Neural progenitor cell (in vitro differentiated cells): ENCODE measurements around the gene ARHGAP26. TPM values are rescaled to one million over a fixed set of nuclear protein-coding genes. Genes with fewer than 3 reads are reported as not detected.

Experiments used
- DNase-seq: peaks from one replicate; pipeline ENCODE4 v3.0.0-alpha.2; 2016; ENCODE audit warnings: low spot score
- H2AFZ ChIP-seq: fragments of 200-600 bp; sonication (generic); replicated peaks from 2 replicates; pipeline ENCODE4 v1.6.1; 2016; ENCODE audit warnings: antibody characterized with exemption
- H3F3A ChIP-seq: fragments of 200-600 bp; sonication (generic); 2 replicates; pipeline ENCODE4 v1.6.1; 2016; ENCODE audit warnings: antibody characterized with exemption, low read depth
- H3K27ac ChIP-seq: fragments of 200-600 bp; sonication (generic); 2 replicates; pipeline ENCODE4 v1.5.1; 2016; ENCODE audit warnings: mild to moderate bottlenecking
- H3K27me3 ChIP-seq: fragments of 200-600 bp; sonication (generic); 2 replicates; pipeline ENCODE4 v1.6.1; 2016; ENCODE audit warnings: mild to moderate bottlenecking, moderate library complexity
- H3K36me3 ChIP-seq: fragments of 200-600 bp; sonication (generic); 2 replicates; pipeline ENCODE4 v1.5.1; 2016
- H3K4me1 ChIP-seq: fragments of 200-600 bp; sonication (generic); 2 replicates; pipeline ENCODE4 v1.6.1; 2016; ENCODE audit warnings: mixed run types
- H3K4me2 ChIP-seq: fragments of 200-600 bp; sonication (generic); 2 replicates; pipeline ENCODE4 v1.6.1; 2016
- H3K4me3 ChIP-seq: fragments of 200-600 bp; sonication (generic); 2 replicates; pipeline ENCODE4 v1.5.1; 2016
- H3K79me2 ChIP-seq: fragments of 200-600 bp; sonication (generic); 2 replicates; pipeline ENCODE4 v1.6.1; 2016; ENCODE audit warnings: low read depth
- H3K9ac ChIP-seq: fragments of 200-600 bp; sonication (generic); 2 replicates; pipeline ENCODE4 v1.6.1; 2016
- H3K9me3 ChIP-seq: fragments of 200-600 bp; sonication (generic); 2 replicates; pipeline ENCODE4 v1.5.1; 2016; ENCODE audit warnings: low read depth
- H4K20me1 ChIP-seq: fragments of 200-600 bp; sonication (generic); 2 replicates; pipeline ENCODE4 v1.6.1; 2016; ENCODE audit warnings: low read depth
- H3K27ac Mint-ChIP-seq: 3 replicates; pipeline ENCODE4 v1.8.0; 2021; ENCODE audit warnings: mixed read lengths
- H3K27me3 Mint-ChIP-seq: 2 replicates; pipeline ENCODE4 v1.8.0; 2022; ENCODE audit warnings: low read depth, mild to moderate bottlenecking, inconsistent platforms, moderate library complexity, mixed read lengths; ENCODE audit not compliant: insufficient read depth
- H3K36me3 Mint-ChIP-seq: 3 replicates; pipeline ENCODE4 v1.8.0; 2021; ENCODE audit warnings: mixed read lengths
- H3K4me1 Mint-ChIP-seq: 3 replicates; pipeline ENCODE4 v1.8.0; 2021; ENCODE audit warnings: mixed read lengths
- H3K4me3 Mint-ChIP-seq: 3 replicates; pipeline ENCODE4 v1.8.0; 2021; ENCODE audit warnings: mild to moderate bottlenecking, moderate library complexity, mixed read lengths
- H3K9me3 Mint-ChIP-seq: 3 replicates; pipeline ENCODE4 v1.8.0; 2020; ENCODE audit warnings: mixed read lengths
- EZH2 ChIP-seq: fragments of 200-600 bp; sonication (generic); IDR thresholded peaks from 2 replicates; pipeline ENCODE4 v1.6.1; 2017; ENCODE audit warnings: antibody characterized with exemption, mild to moderate bottlenecking, moderate library complexity
- EZH2phosphoT487 ChIP-seq: fragments of 200-600 bp; sonication (generic); IDR thresholded peaks from 2 replicates; pipeline ENCODE4 v1.6.1; 2017; ENCODE audit warnings: antibody characterized with exemption
- total RNA-seq: library from RNA; depleted of rRNA; stranded (reverse); fragments of >200 nt; gene quantifications from 2 replicates; pipeline ENCODE4 v1.2.3, GENCODE V29; 2015; ENCODE audit warnings: low replicate concordance
- TF ChIP-seq, protein P1 (sequence below): fragments of 200-600 bp; sonication (generic); IDR thresholded peaks from 2 replicates; pipeline ENCODE4 v1.5.1; 2017; ENCODE audit warnings: antibody characterized with exemption, mild to moderate bottlenecking

ARHGAP26 gene
- total RNA-seq, 1 donor from 2014 or later, result 7.0 TPM

DNA sequence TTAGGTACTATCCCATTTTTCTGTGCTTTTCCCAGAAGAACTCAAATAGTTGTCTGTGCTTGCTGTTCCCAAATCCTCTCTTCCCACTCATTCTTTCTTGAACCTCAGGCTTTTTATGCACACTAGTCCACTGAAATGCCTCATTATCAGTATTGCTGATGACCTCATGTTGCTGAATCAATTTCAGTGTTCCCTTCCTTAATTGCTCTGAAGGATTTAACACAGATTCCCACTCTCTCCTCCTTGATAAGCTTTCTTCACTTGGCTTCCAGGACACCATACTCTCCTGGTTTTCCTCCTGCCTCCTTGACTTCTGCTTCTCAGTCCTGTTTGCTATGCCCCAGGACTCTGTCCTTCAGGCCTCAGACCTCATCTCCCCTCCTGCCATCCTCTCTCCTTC lies 298.5 kb downstream of the ARHGAP26 start:
- H3K4me2 ChIP-seq, result no peak overlapping the region
- no peak overlapping the region for H3K4me3 ChIP-seq
- H3K27me3 ChIP-seq, result no peaks in the 10 kb centered on the region
- H3K36me3 ChIP-seq, result no peaks in the 10 kb centered on the region
- H3K4me1 Mint-ChIP-seq, result peaks cover 10% of the 10 kb centered on the region
- H3K4me1 ChIP-seq, result peaks cover 2% of the 10 kb centered on the region
- H3K9ac ChIP-seq, result no peak overlapping the region
- TF ChIP-seq EZH2 (no peak), EZH2phosphoT487 (no peak)
- TF ChIP-seq, protein P1, sequence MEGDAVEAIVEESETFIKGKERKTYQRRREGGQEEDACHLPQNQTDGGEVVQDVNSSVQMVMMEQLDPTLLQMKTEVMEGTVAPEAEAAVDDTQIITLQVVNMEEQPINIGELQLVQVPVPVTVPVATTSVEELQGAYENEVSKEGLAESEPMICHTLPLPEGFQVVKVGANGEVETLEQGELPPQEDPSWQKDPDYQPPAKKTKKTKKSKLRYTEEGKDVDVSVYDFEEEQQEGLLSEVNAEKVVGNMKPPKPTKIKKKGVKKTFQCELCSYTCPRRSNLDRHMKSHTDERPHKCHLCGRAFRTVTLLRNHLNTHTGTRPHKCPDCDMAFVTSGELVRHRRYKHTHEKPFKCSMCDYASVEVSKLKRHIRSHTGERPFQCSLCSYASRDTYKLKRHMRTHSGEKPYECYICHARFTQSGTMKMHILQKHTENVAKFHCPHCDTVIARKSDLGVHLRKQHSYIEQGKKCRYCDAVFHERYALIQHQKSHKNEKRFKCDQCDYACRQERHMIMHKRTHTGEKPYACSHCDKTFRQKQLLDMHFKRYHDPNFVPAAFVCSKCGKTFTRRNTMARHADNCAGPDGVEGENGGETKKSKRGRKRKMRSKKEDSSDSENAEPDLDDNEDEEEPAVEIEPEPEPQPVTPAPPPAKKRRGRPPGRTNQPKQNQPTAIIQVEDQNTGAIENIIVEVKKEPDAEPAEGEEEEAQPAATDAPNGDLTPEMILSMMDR, result no peak
- no peak overlapping the region for H3K27ac Mint-ChIP-seq
- no peak overlapping the region for H2AFZ ChIP-seq
- H3F3A ChIP-seq, result no peaks in the 10 kb centered on the region
- H3K4me3 Mint-ChIP-seq, result no peak overlapping the region
- no peaks in the 10 kb centered on the region for H3K9me3 ChIP-seq
- H3K36me3 Mint-ChIP-seq, result peaks cover 12% of the 10 kb centered on the region
- no peaks in the 10 kb centered on the region for H3K79me2 ChIP-seq
- H3K9me3 Mint-ChIP-seq, result peaks cover 8% of the 10 kb centered on the region
- peaks cover 2% of the 10 kb centered on the region for H3K27me3 Mint-ChIP-seq
- no peak overlapping the region for H3K27ac ChIP-seq
- no peaks in the 10 kb centered on the region for H4K20me1 ChIP-seq
- no peak for DNase-seq

DNA sequence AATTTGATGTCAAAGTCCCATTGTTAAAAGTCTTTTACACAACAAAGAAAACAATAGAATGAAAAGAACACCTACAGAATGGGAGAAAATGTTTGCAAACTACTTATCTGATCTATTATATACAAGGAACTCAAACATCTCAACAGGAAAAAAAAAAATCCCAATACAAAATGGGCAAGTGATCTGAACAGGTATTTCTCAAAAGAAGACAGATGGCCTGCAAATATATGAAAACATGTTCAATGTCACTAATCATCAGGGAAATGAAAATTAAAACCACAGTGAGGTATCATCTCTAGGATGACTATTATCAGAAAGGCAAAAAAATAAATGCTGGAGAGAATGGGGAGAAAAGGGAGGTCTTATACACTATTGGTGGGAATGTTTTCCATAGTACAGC lies 301.8 kb downstream of the ARHGAP26 start:
- no peaks in the 10 kb centered on the region for H3F3A ChIP-seq
- no peaks in the 10 kb centered on the region for H4K20me1 ChIP-seq
- peaks cover 8% of the 10 kb centered on the region for H3K9me3 Mint-ChIP-seq
- H3K9me3 ChIP-seq, result no peaks in the 10 kb centered on the region
- peaks cover 5% of the 10 kb centered on the region for H3K4me1 Mint-ChIP-seq
- H3K4me3 Mint-ChIP-seq, result no peak overlapping the region
- peaks cover 5% of the 10 kb centered on the region for H3K4me1 ChIP-seq
- H3K4me3 ChIP-seq, result no peak overlapping the region
- H3K27me3 ChIP-seq, result no peaks in the 10 kb centered on the region
- H3K79me2 ChIP-seq, result no peaks in the 10 kb centered on the region
- no peaks in the 10 kb centered on the region for H3K36me3 ChIP-seq
- no peak overlapping the region for H3K27ac ChIP-seq
- no peak overlapping the region for H2AFZ ChIP-seq
- DNase-seq, result no peak
- TF ChIP-seq EZH2, result no peak
- no peak for TF ChIP-seq EZH2phosphoT487
- TF ChIP-seq, protein P1, result no peak
- peaks cover 12% of the 10 kb centered on the region for H3K36me3 Mint-ChIP-seq
- no peak overlapping the region for H3K9ac ChIP-seq
- H3K4me2 ChIP-seq, result no peak overlapping the region
- no peak overlapping the region for H3K27ac Mint-ChIP-seq
- peaks cover 2% of the 10 kb centered on the region for H3K27me3 Mint-ChIP-seq

DNA sequence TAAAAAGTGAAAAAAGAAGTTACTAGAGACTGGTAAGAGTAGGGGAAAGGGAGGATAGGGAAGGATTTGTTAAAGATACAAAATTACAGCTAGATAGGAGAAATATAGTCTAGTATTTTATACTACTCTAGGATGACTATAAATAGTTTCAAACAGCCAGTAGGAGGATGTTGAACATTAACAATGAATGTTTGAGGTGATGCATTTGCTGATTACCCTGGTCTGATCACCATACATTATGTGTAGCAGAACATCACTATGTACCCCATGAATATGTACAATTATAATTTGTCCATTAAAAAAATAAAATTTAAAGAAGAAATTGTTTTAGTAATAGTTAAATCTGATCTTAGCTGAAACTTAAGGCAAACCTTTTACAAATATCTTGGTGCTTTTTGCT lies 302.6 kb downstream of the ARHGAP26 start:
- Histone ChIP-seq H3K79me2 (no peaks in the 10 kb centered on the region), H2AFZ (no peak overlapping the region), H3K4me1 (peaks cover 9% of the 10 kb centered on the region), H3K36me3 (no peaks in the 10 kb centered on the region), H3K9me3 (no peaks in the 10 kb centered on the region), H4K20me1 (no peaks in the 10 kb centered on the region), H3K27ac (no peak overlapping the region), H3K4me2 (no peak overlapping the region), H3F3A (no peaks in the 10 kb centered on the region), H3K9ac (no peak overlapping the region), H3K4me3 (no peak overlapping the region), H3K27me3 (no peaks in the 10 kb centered on the region)
- H3K9me3 Mint-ChIP-seq, result peaks cover 8% of the 10 kb centered on the region
- no peaks in the 10 kb centered on the region for H3K4me1 Mint-ChIP-seq
- DNase-seq, result no peak
- no peak overlapping the region for H3K4me3 Mint-ChIP-seq
- peaks cover 12% of the 10 kb centered on the region for H3K36me3 Mint-ChIP-seq
- H3K27ac Mint-ChIP-seq, result no peak overlapping the region
- H3K27me3 Mint-ChIP-seq, result peaks cover 2% of the 10 kb centered on the region
- TF ChIP-seq, protein P1, result no peak
- TF ChIP-seq EZH2phosphoT487 (no peak), EZH2 (no peak)
